Osteoblast (primary cell): ENCODE results near the gene VAC14. TPM values are rescaled to one million over a fixed set of nuclear protein-coding genes. Genes with fewer than 3 reads are reported as not detected.
A peak's percentile ranks its signal among the peaks of the same experiment; 100 is the strongest.
"Not testable (repeated sequence)": the region's sequence is repeated elsewhere in the genome, so short reads cannot be mapped to it uniquely, and the experiment has no call there.

Experiments used
- DNase-seq: peaks from one replicate; pipeline ENCODE4 v3.0.0; 2011; ENCODE audit warnings: low spot score, mixed read lengths; ENCODE audit not compliant: insufficient read length; ENCODE audit errors: missing footprints
- H2AFZ ChIP-seq: 2 replicates; pipeline ENCODE4 v1.6.0; 2011; ENCODE audit warnings: mild to moderate bottlenecking, low read length
- H3K27ac ChIP-seq: 2 replicates; pipeline ENCODE4 v1.5.1; 2011; ENCODE audit warnings: mild to moderate bottlenecking, low read depth, low read length, moderate library complexity
- H3K27me3 ChIP-seq: 2 replicates; pipeline ENCODE4 v1.6.0; 2012; ENCODE audit warnings: mild to moderate bottlenecking, control low read depth, inconsistent platforms, low read length, moderate library complexity; ENCODE audit not compliant: insufficient read depth
- H3K36me3 ChIP-seq: 2 replicates; pipeline ENCODE4 v1.5.1; 2011; ENCODE audit warnings: mild to moderate bottlenecking, low read length, control low read depth, moderate library complexity; ENCODE audit not compliant: insufficient read depth
- H3K4me1 ChIP-seq: 2 replicates; pipeline ENCODE4 v1.5.1; 2011; ENCODE audit warnings: mild to moderate bottlenecking, low read length, control low read depth, moderate library complexity; ENCODE audit not compliant: insufficient read depth
- H3K4me2 ChIP-seq: 2 replicates; pipeline ENCODE4 v1.6.0; 2011; ENCODE audit warnings: mild to moderate bottlenecking, low read length; ENCODE audit not compliant: insufficient read depth
- H3K4me3 ChIP-seq: fragments of 200-600 bp; sonication (generic); 3 replicates; pipeline ENCODE4 v1.5.1; 2012; ENCODE audit warnings: mild to moderate bottlenecking, low read length, inconsistent platforms; ENCODE audit not compliant: insufficient read depth
- H3K79me2 ChIP-seq: 2 replicates; pipeline ENCODE4 v1.6.0; 2012; ENCODE audit warnings: mild to moderate bottlenecking, low read length, control low read depth, inconsistent platforms; ENCODE audit not compliant: insufficient read depth
- H3K9me3 ChIP-seq: 2 replicates; pipeline ENCODE4 v1.5.1; 2011; ENCODE audit warnings: low read depth, low read length, control low read depth
- H4K20me1 ChIP-seq: 2 replicates; pipeline ENCODE4 v1.6.0; 2012; ENCODE audit warnings: mild to moderate bottlenecking, low read length, control low read depth; ENCODE audit not compliant: insufficient read depth
- CTCF ChIP-seq: IDR thresholded peaks from 2 replicates; pipeline ENCODE4 v1.5.1; 2011; ENCODE audit warnings: mild to moderate bottlenecking, low read depth, low read length, moderate library complexity; ENCODE audit errors: extremely low read depth
- total RNA-seq: library from RNA; depleted of rRNA; stranded (reverse); fragments of >200 nt; gene quantifications from 2 replicates; pipeline ENCODE4 v1.2.3, GENCODE V29; 2012

Gene VAC14
- total RNA-seq: 72.7 and 83.7 TPM in 2 replicates

DNA sequence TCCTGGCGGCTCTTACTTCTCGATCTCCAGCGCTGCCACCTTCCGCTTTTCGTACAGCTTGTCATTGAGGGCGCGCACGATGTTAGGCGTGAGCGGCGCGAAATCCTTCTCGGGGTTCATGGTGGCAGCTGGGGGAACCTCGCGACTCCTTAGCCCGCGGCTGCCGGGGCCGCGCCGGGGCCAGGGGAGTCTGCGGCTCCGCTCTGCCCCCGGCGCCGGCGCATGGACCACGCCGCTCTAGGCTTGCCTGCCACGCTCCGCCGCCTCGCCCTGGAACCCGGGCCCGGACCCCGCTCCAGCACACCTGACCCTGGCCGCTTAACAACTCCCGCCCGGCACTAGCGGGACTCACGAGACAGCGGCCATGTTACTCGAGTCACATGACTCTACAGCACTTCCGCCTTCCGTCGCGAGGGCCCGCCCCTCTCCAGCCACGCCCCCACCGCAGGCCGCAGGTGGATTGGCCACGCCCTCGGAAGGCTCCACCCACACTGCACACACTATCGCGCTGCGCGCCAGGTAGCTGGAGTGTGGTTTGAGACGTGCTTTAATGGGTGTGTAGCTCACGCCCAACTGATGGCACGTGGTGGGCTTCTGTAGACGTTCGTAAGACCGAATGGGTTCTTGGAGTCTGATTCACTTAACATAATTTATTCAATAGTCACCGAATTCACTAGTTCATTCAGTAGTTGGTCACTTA lies at the start of gene VAC14:
Gene VAC14, minus strand, starts transcription at position 378 of the 700 bp plus-strand sequence. Its CDS starts 258 bp downstream, at position 120.
- Histone ChIP-seq H4K20me1 (peaks cover 4% of the 10 kb centered on the region), H3K27ac (peak within 1 kb of the TSS; percentile 80)

GRCh38 chr16:70823498-70824118 lies 22.6 kb upstream of the VAC14 start:
- DNase-seq, H3K27me3 ChIP-seq: not testable (repeated sequence)

More for the DNA sequence above, at the start of gene VAC14:
- Histone ChIP-seq H3K27me3 (no peaks in the 10 kb centered on the region), H3K79me2 (peaks cover 50% of the 10 kb centered on the region), H3K4me1 (peaks cover 40% of the 10 kb centered on the region), H2AFZ (peak within 1 kb of the TSS; percentile 90), H3K9me3 (no peaks in the 10 kb centered on the region), H3K4me3 (peak within 1 kb of the TSS; percentile 86), H3K36me3 (peaks cover 5% of the 10 kb centered on the region), H3K4me2 (peak within 1 kb of the TSS; percentile 93)
- DNase-seq: peak; percentile 97
- no peak for TF ChIP-seq CTCF

GRCh38 chr16:70822734-70823133 lies 21.8 kb upstream of the VAC14 start:
- H3K9me3 ChIP-seq, H3K27me3 ChIP-seq, H3K4me1 ChIP-seq, H4K20me1 ChIP-seq, H3K79me2 ChIP-seq, H3K4me2 ChIP-seq, H3K27ac ChIP-seq, DNase-seq, H3K36me3 ChIP-seq, H3K4me3 ChIP-seq, H2AFZ ChIP-seq: not testable (repeated sequence)

More at GRCh38 chr16:70823498-70824118, 22.6 kb upstream of the VAC14 start:
- H3K4me3 ChIP-seq, H2AFZ ChIP-seq, H3K4me2 ChIP-seq, H3K79me2 ChIP-seq, H4K20me1 ChIP-seq, H3K36me3 ChIP-seq, H3K4me1 ChIP-seq, H3K27ac ChIP-seq, H3K9me3 ChIP-seq: not testable (repeated sequence)

DNA sequence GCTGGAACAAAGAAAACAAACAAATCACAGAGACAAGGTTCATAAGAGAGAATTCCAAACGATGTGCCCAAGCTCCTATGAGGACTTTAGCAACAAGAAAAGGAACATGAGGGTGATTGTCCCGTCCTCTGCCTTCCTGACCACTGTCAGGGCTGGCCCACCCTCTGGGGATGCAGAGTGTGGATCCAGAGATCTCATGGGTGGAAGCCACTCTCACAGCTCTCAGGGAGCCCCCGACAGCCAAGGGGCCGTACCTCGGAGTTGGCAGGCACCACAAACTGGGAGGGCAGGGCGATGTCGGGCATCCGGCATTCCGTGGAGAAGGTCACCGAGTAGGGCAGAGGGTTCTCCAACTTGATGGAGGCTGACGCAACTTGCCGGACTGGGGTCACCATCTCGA lies 17.1 kb upstream of the VAC14 start:
- not testable (repeated sequence) for H4K20me1 ChIP-seq, H3K4me3 ChIP-seq, H3K27me3 ChIP-seq, H3K4me1 ChIP-seq, H3K4me2 ChIP-seq, H3K79me2 ChIP-seq, DNase-seq, H3K9me3 ChIP-seq, H3K27ac ChIP-seq, H2AFZ ChIP-seq, H3K36me3 ChIP-seq

GRCh38 chr16:70809392-70810060 lies 8.6 kb upstream of the VAC14 start:
- no peaks in the 10 kb centered on the region for H3K36me3 ChIP-seq
- no peak for TF ChIP-seq CTCF
- no peak overlapping the region for H3K27ac ChIP-seq
- no peak overlapping the region for H3K4me2 ChIP-seq
- no peaks in the 10 kb centered on the region for H3K27me3 ChIP-seq
- peaks cover 24% of the 10 kb centered on the region for H3K4me1 ChIP-seq
- H3K9me3 ChIP-seq: no peaks in the 10 kb centered on the region
- DNase-seq: no peak
- H3K4me3 ChIP-seq: no peak overlapping the region
- peak overlapping the region; percentile 45 for H2AFZ ChIP-seq
- no peaks in the 10 kb centered on the region for H3K79me2 ChIP-seq
- no peaks in the 10 kb centered on the region for H4K20me1 ChIP-seq
